Breast epithelium (tissue), 3 donors: Measurements from ENCODE around the gene NXT1.
"Not testable (repeated sequence)": the region's sequence is repeated elsewhere in the genome, so short reads cannot be mapped to it uniquely, and the experiment has no call there.

Source experiments
- CTCF ChIP-seq, 3 donors: fragments of 450-650 bp; IDR thresholded peaks; one replicate each; pipeline ENCODE4 v1.5.1; 2016 to 2017; ENCODE audit warnings: antibody characterized with exemption in 3 of 3, mild to moderate bottlenecking in 3 of 3, moderate library complexity in 3 of 3
- POLR2A ChIP-seq: fragments of 450-650 bp; IDR thresholded peaks from one replicate; pipeline ENCODE4 v1.6.1; 2016; ENCODE audit warnings: antibody characterized with exemption, mild to moderate bottlenecking, moderate library complexity

- not testable (repeated sequence) for TF ChIP-seq CTCF (IDR thresholded peaks at IDR 0.05); POLR2A
Measured at GRCh38 chr20:23307393-23307792, 43.2 kb upstream of the NXT1 start.
